GM23338 (cell line): ENCODE data around the gene IFNL2.

Experiments used
- CREB1 ChIP-seq: fragments of 250-450 bp; sonication (Bioruptor Pico); IDR thresholded peaks from 2 replicates; pipeline ENCODE4 v1.5.0; 2020; ENCODE audit warnings: low read depth, mild to moderate bottlenecking, moderate library complexity
- EZH2 ChIP-seq: fragments of 200-600 bp; sonication (generic); IDR thresholded peaks from one replicate; pipeline ENCODE4 v1.8.0; 2017; ENCODE audit warnings: antibody characterized with exemption, mild to moderate bottlenecking, low read depth; ENCODE audit not compliant: unreplicated experiment
- EZH2phosphoT487 ChIP-seq: fragments of 200-600 bp; sonication (generic); IDR thresholded peaks from one replicate; pipeline ENCODE4 v1.8.1; 2018; ENCODE audit warnings: antibody characterized with exemption; ENCODE audit not compliant: unreplicated experiment
- JUNB ChIP-seq: IDR thresholded peaks from one replicate; pipeline ENCODE4 v1.6.1; 2016; ENCODE audit warnings: antibody characterized with exemption; ENCODE audit not compliant: unreplicated experiment
- POLR2AphosphoS5 ChIP-seq: IDR thresholded peaks from 2 replicates; pipeline ENCODE4 v1.6.1; 2016; ENCODE audit warnings: antibody characterized with exemption, low read depth
- STAT1 ChIP-seq: IDR thresholded peaks from one replicate; pipeline ENCODE4 v1.6.1; 2016; ENCODE audit warnings: antibody characterized with exemption; ENCODE audit not compliant: unreplicated experiment
- ZNF114 ChIP-seq: fragments of 250-450 bp; sonication (Bioruptor Pico); IDR thresholded peaks from 2 replicates; pipeline ENCODE4 v1.5.0; 2020; ENCODE audit warnings: mild to moderate bottlenecking, moderate library complexity
- ZNF331 ChIP-seq: fragments of 250-450 bp; sonication (Bioruptor Pico); IDR thresholded peaks from 2 replicates; pipeline ENCODE4 v1.5.0; 2020; ENCODE audit warnings: low read depth, mild to moderate bottlenecking, moderate library complexity
- TF ChIP-seq, protein P1 (sequence below), 2 experiments: fragments of 200-600 bp in 1 of 2; sonication (generic) in 1 of 2; conservative IDR thresholded peaks; 2 replicates each; pipeline versions ENCODE4 v1.5.1 to v1.6.1; 2016 to 2017; ENCODE audit warnings: antibody characterized with exemption in 2 of 2, low read depth in 2 of 2, mild to moderate bottlenecking in 2 of 2, moderate library complexity in 1 of 2
- TF ChIP-seq, protein P2 (sequence below): IDR thresholded peaks from one replicate; pipeline ENCODE4 v1.6.1; 2018; ENCODE audit warnings: antibody characterized with exemption; ENCODE audit not compliant: unreplicated experiment
- TF ChIP-seq, protein P3 (sequence below): IDR thresholded peaks from 2 replicates; pipeline ENCODE4 v1.6.1; 2016; ENCODE audit warnings: antibody characterized with exemption
- TF ChIP-seq, protein P4 (sequence below): fragments of 250-450 bp; sonication (Bioruptor Pico); IDR thresholded peaks from 2 replicates; pipeline ENCODE4 v1.5.0; 2020; ENCODE audit warnings: mild to moderate bottlenecking, moderate library complexity

DNA sequence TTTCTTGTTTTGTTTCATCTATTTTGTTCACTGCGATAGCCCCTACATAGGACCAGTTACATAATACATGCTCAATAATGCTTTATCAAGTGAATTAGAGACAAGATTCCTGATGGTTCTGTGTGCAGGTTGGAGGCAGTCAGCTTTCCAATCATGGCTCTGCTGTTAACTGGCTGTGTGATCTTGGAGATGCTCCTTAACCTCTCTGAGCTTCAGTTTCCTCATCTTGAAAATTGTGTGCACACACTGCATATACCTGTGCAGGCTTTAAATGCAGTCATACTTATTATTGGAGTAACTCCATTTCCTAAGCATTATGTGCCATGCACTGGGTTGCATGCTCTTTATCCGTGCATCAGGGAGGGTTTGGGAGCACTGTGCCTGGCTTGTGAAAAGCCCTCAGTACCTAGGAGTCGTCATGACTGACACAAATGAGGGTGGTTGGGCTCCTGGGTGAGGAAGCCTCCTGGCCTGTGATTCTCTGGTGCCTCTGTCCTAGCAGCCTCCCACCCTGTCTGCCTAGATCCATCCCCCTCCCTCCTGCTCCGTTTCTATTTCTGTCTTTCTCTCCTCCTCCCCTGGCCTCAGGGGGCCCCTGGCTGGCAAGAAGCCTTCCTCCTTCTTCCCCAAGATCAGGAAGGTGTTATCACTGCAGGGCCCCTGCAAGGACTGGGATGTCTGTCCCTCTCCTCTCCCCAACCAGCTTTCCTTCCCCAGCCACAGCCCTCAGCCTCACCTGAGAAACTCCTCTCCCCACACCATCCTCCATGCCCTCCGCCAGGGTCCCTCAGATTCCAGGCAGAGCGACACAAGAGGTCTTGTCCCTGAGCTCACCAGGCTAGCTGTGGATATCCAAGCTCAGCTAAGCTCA lies 36.7 kb downstream of the IFNL2 start:
- TF ChIP-seq, protein P1, sequence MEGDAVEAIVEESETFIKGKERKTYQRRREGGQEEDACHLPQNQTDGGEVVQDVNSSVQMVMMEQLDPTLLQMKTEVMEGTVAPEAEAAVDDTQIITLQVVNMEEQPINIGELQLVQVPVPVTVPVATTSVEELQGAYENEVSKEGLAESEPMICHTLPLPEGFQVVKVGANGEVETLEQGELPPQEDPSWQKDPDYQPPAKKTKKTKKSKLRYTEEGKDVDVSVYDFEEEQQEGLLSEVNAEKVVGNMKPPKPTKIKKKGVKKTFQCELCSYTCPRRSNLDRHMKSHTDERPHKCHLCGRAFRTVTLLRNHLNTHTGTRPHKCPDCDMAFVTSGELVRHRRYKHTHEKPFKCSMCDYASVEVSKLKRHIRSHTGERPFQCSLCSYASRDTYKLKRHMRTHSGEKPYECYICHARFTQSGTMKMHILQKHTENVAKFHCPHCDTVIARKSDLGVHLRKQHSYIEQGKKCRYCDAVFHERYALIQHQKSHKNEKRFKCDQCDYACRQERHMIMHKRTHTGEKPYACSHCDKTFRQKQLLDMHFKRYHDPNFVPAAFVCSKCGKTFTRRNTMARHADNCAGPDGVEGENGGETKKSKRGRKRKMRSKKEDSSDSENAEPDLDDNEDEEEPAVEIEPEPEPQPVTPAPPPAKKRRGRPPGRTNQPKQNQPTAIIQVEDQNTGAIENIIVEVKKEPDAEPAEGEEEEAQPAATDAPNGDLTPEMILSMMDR (conservative IDR thresholded peaks at IDR 0.05; ENCODE audit: low read depth in 2 of 2), result no peak
- TF ChIP-seq JUNB, result no peak
- TF ChIP-seq POLR2AphosphoS5, result no peak
- no peak for TF ChIP-seq CREB1
- TF ChIP-seq, protein P2, sequence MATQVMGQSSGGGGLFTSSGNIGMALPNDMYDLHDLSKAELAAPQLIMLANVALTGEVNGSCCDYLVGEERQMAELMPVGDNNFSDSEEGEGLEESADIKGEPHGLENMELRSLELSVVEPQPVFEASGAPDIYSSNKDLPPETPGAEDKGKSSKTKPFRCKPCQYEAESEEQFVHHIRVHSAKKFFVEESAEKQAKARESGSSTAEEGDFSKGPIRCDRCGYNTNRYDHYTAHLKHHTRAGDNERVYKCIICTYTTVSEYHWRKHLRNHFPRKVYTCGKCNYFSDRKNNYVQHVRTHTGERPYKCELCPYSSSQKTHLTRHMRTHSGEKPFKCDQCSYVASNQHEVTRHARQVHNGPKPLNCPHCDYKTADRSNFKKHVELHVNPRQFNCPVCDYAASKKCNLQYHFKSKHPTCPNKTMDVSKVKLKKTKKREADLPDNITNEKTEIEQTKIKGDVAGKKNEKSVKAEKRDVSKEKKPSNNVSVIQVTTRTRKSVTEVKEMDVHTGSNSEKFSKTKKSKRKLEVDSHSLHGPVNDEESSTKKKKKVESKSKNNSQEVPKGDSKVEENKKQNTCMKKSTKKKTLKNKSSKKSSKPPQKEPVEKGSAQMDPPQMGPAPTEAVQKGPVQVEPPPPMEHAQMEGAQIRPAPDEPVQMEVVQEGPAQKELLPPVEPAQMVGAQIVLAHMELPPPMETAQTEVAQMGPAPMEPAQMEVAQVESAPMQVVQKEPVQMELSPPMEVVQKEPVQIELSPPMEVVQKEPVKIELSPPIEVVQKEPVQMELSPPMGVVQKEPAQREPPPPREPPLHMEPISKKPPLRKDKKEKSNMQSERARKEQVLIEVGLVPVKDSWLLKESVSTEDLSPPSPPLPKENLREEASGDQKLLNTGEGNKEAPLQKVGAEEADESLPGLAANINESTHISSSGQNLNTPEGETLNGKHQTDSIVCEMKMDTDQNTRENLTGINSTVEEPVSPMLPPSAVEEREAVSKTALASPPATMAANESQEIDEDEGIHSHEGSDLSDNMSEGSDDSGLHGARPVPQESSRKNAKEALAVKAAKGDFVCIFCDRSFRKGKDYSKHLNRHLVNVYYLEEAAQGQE, result no peak
- TF ChIP-seq EZH2phosphoT487, result no peak
- TF ChIP-seq EZH2, result no peak
- TF ChIP-seq, protein P3, sequence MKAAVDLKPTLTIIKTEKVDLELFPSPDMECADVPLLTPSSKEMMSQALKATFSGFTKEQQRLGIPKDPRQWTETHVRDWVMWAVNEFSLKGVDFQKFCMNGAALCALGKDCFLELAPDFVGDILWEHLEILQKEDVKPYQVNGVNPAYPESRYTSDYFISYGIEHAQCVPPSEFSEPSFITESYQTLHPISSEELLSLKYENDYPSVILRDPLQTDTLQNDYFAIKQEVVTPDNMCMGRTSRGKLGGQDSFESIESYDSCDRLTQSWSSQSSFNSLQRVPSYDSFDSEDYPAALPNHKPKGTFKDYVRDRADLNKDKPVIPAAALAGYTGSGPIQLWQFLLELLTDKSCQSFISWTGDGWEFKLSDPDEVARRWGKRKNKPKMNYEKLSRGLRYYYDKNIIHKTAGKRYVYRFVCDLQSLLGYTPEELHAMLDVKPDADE, result no peak
- TF ChIP-seq ZNF331, result no peak
- TF ChIP-seq STAT1, result no peak
- TF ChIP-seq, protein P4, sequence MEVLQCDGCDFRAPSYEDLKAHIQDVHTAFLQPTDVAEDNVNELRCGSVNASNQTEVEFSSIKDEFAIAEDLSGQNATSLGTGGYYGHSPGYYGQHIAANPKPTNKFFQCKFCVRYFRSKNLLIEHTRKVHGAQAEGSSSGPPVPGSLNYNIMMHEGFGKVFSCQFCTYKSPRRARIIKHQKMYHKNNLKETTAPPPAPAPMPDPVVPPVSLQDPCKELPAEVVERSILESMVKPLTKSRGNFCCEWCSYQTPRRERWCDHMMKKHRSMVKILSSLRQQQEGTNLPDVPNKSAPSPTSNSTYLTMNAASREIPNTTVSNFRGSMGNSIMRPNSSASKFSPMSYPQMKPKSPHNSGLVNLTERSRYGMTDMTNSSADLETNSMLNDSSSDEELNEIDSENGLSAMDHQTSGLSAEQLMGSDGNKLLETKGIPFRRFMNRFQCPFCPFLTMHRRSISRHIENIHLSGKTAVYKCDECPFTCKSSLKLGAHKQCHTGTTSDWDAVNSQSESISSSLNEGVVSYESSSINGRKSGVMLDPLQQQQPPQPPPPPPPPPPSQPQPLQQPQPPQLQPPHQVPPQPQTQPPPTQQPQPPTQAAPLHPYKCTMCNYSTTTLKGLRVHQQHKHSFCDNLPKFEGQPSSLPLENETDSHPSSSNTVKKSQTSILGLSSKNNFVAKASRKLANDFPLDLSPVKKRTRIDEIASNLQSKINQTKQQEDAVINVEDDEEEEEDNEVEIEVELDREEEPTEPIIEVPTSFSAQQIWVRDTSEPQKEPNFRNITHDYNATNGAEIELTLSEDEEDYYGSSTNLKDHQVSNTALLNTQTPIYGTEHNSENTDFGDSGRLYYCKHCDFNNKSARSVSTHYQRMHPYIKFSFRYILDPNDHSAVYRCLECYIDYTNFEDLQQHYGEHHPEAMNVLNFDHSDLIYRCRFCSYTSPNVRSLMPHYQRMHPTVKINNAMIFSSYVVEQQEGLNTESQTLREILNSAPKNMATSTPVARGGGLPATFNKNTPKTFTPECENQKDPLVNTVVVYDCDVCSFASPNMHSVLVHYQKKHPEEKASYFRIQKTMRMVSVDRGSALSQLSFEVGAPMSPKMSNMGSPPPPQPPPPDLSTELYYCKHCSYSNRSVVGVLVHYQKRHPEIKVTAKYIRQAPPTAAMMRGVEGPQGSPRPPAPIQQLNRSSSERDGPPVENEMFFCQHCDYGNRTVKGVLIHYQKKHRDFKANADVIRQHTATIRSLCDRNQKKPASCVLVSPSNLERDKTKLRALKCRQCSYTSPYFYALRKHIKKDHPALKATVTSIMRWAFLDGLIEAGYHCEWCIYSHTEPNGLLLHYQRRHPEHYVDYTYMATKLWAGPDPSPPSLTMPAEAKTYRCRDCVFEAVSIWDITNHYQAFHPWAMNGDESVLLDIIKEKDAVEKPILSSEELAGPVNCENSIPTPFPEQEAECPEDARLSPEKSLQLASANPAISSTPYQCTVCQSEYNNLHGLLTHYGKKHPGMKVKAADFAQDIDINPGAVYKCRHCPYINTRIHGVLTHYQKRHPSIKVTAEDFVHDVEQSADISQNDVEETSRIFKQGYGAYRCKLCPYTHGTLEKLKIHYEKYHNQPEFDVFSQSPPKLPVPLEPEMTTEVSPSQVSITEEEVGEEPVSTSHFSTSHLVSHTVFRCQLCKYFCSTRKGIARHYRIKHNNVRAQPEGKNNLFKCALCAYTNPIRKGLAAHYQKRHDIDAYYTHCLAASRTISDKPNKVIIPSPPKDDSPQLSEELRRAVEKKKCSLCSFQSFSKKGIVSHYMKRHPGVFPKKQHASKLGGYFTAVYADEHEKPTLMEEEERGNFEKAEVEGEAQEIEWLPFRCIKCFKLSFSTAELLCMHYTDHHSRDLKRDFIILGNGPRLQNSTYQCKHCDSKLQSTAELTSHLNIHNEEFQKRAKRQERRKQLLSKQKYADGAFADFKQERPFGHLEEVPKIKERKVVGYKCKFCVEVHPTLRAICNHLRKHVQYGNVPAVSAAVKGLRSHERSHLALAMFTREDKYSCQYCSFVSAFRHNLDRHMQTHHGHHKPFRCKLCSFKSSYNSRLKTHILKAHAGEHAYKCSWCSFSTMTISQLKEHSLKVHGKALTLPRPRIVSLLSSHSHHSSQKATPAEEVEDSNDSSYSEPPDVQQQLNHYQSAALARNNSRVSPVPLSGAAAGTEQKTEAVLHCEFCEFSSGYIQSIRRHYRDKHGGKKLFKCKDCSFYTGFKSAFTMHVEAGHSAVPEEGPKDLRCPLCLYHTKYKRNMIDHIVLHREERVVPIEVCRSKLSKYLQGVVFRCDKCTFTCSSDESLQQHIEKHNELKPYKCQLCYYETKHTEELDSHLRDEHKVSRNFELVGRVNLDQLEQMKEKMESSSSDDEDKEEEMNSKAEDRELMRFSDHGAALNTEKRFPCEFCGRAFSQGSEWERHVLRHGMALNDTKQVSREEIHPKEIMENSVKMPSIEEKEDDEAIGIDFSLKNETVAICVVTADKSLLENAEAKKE (CRISPR knock-in tag), result no peak
- TF ChIP-seq ZNF114 (CRISPR knock-in tag), result no peak
